Measurements from ENCODE around the gene CHST8. TPM values are rescaled to one million over a fixed set of nuclear protein-coding genes. Genes with fewer than 3 reads are reported as not detected.

Gene CHST8
- total RNA-seq, 1 donor = not detected

DNA sequence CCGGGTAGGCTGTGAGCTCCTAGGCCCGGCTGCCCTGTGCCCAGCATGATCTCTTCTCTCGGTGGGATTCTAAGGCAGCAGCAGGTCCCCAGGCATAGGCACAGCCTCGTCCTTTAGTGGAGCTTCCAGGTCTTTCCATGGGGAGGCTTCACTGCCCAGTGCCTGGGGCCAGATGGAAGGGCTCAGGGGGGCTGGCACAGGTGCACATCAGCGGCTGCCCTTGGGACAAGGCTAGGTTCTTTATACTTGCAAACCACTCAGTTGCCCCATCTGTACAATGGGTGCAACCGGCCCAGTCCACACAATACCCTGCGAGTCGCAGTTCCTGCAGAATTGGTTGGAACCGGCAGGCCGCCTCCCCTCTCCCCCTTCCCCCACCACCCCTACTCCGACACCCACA, 189.1 kb downstream of the CHST8 start:
- no peak overlapping the region for H3K4me3 ChIP-seq (ENCODE audit: low read depth, low read length)
- TF ChIP-seq, protein P1, sequence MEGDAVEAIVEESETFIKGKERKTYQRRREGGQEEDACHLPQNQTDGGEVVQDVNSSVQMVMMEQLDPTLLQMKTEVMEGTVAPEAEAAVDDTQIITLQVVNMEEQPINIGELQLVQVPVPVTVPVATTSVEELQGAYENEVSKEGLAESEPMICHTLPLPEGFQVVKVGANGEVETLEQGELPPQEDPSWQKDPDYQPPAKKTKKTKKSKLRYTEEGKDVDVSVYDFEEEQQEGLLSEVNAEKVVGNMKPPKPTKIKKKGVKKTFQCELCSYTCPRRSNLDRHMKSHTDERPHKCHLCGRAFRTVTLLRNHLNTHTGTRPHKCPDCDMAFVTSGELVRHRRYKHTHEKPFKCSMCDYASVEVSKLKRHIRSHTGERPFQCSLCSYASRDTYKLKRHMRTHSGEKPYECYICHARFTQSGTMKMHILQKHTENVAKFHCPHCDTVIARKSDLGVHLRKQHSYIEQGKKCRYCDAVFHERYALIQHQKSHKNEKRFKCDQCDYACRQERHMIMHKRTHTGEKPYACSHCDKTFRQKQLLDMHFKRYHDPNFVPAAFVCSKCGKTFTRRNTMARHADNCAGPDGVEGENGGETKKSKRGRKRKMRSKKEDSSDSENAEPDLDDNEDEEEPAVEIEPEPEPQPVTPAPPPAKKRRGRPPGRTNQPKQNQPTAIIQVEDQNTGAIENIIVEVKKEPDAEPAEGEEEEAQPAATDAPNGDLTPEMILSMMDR (IDR thresholded peaks at IDR 0.05; ENCODE audit: insufficient read depth, low read depth, low read length) = no peak
- no peak for DNase-seq (ENCODE audit: low read depth)

DNA sequence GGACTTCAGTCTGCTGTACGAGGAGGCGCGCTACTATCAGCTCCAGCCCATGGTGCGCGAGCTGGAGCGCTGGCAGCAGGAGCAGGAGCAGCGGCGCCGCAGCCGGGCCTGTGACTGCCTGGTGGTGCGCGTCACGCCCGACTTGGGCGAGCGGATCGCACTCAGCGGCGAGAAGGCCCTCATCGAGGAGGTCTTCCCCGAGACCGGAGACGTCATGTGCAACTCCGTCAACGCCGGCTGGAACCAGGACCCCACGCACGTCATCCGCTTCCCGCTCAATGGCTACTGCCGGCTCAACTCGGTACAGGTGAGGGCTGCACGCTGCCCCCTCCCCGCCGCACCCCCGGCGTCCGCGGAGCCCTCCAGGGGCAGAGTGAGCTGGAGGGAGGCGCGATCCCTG, 189.5 kb downstream of the CHST8 start:
- TF ChIP-seq, protein P1 (IDR thresholded peaks at IDR 0.05; ENCODE audit: insufficient read depth, low read depth, low read length) = no peak
- DNase-seq (ENCODE audit: low read depth) = no peak
- no peak overlapping the region for H3K4me3 ChIP-seq (ENCODE audit: low read depth, low read length)

DNA sequence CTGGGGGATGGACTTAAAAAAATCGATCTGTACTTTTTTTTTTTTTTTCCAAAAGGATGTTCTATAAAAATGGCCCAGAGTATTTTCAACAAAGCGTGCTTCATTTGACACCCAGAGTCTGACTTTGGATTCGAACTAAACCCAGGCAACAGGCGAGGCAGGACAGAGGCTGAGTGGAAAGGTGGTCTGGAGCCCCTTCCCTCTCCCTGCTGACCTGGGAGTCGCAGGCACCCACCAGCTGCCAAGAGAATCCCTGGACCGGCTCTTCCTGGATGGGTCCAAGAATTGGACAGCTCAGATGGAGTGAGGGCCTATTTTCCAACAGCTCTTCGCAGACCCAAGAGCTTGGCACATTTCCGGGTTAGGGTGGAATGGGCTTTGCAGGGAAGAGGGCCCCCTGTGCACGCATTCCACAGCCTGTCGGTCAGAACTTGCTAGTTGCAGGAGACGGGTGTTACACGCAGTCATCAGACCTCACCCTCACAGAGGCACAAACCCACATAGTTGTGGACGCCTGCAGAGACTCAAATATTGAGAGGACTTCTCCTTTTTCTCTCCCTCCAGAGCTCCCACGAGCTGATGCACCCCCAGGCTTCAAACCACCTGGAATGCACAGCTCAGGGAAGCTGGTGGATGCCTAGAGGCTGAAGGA, 190.1 kb downstream of the CHST8 start:
- TF ChIP-seq, protein P1 (IDR thresholded peaks at IDR 0.05; ENCODE audit: insufficient read depth, low read depth, low read length) = no peak
- no peak overlapping the region for H3K4me3 ChIP-seq (ENCODE audit: low read depth, low read length)
- DNase-seq (ENCODE audit: low read depth) = no peak

DNA sequence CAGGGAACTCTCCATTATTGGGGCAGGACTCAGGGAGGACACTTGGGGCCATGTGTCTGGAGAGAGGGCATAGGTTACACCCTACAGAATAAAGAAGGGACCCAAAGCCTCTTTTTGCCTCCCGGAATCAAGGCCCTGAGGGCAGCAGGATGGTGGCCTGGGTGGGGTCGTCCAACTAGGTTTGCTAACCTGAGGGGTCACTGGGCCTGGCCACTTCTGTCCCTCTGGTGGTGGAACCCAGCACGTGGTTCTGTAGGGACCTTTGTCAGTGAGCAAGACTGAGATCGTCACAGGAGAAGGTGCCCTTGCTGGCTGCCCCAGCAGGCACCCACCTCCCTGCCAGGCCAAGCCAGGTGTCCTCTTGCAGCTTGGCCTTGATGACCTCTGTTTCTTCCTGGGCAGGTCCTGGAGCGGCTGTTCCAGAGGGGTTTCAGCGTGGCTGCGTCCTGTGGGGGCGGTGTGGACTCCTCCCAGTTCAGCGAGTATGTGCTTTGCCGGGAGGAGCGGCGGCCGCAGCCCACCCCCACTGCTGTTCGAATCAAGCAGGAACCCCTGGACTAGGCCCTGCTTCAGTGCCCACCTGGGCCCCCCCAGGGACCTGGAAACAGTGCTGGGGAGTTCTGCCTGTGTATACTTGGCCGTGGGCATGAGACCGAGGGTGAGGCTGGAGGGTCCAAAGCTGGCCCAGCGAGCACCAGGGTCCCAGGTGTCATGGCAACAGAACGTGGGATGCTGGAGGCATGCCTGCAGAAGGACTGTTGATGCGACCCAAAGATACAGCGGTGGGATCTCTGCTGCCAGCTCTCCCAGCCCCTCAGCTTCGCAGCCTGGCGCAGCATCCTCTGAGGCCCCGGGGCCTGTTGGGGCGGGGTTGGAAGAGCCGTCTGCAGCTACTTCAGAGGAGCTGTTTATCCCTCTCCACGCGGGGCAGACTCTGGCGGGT, 190.9 kb downstream of the CHST8 start:
- no peak overlapping the region for H3K4me3 ChIP-seq (ENCODE audit: low read depth, low read length)
- TF ChIP-seq, protein P1 (IDR thresholded peaks at IDR 0.05; ENCODE audit: insufficient read depth, low read depth, low read length) = no peak
- DNase-seq (ENCODE audit: low read depth) = no peak

DNA sequence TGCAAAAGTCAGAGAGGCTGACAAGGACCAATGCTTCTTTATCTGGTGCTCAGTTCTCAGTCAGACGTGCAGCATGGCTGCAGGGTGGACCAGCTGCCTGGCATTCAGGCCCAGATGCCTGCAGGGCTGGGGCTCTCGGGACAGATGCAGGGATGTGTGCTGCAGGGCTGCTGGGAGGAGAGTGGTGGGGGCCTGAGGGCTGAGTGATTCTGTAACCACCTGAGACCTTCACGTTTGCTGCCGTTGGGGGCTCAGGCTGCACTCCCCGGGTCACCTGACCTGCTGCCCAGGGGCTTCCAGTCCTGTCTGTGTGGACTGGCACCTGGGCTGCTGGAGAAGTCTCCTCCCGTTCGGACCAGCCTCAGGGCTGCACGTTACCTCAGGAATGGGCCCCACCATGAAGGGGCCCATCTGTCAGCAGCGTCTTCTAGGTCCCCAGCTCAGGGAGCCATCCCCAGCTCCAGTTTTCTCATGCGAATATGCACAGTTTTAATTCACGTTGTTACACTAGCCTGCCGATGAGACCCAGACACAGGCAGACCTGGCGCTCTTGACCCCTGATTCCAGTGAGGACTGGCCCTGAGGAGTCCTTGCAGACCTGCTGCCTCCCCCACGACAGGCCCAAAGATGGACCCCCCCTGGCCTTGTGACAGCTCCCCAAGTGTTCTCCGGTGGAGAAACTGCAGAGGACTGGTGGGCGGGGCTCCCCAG, 191.8 kb downstream of the CHST8 start:
- no peak overlapping the region for H3K4me3 ChIP-seq (ENCODE audit: low read depth, low read length)
- TF ChIP-seq, protein P1 (IDR thresholded peaks at IDR 0.05; ENCODE audit: insufficient read depth, low read depth, low read length) = no peak
- no peak for DNase-seq (ENCODE audit: low read depth)

DNA sequence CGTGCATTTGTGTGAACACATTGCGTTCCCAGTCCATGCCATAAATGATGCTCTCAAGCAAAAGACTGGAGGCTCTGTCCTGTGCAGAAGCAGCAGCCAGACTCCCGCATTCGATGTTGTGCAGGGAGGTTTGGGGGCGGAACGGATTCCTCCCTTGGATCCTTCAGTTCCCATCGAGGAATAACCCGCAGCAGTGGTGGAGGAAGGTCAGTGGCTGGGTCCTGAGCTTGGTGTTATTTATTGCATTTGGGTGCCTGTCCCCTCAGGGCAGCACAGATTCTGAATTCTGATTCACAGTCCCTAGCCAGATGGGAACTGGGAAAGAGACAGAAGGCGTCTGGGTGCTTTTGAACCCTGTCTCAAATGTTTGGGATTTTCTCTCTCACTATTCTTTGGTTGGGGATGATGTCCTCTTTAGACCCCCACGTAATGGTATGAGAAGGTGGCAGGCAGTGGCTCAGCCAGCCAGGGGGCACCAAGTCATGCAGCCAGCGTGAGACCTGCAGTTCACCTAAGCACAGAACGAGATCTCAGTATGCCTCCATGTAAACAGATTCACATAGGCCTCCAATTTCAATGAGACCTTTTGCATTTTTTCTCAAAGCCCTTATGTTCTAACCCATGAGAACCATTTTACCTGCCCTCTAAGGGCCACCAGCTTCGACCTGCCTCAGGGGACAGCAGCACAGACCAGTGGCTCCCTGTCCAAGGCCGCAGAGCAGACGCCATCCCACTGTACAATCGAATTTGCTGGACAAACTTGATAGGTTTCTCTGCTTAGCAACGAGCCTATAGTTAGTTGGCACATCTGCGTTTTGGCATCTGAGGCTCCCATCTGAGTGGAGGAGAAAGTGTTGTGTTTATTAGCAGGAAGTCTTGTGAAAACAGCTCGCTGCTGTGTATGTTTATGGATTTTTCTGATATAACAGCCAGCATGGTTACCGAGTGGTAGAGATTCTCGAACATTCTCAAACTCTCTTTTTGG, 192.7 kb downstream of the CHST8 start:
- DNase-seq (ENCODE audit: low read depth) = peak; percentile 61
- TF ChIP-seq, protein P1 (IDR thresholded peaks at IDR 0.05; ENCODE audit: insufficient read depth, low read depth, low read length) = no peak
- no peak overlapping the region for H3K4me3 ChIP-seq (ENCODE audit: low read depth, low read length)

Measured in fibroblast of villous mesenchyme (primary cell).